NT2/D1 (cell line): ENCODE results near the gene APOBEC3G.

Experiments
- SUZ12 ChIP-seq: IDR thresholded peaks from 2 replicates; pipeline ENCODE4 v1.6.1; 2011; ENCODE audit not compliant: insufficient read length, insufficient read depth; ENCODE audit errors: extremely low read depth
- YY1 ChIP-seq: IDR thresholded peaks from 2 replicates; pipeline ENCODE4 v1.6.1; 2011; ENCODE audit not compliant: insufficient read length, insufficient read depth
- ZNF274 ChIP-seq: IDR thresholded peaks from 2 replicates; pipeline ENCODE4 v1.6.1; 2011; ENCODE audit warnings: mild to moderate bottlenecking, low read depth, low read length

DNA sequence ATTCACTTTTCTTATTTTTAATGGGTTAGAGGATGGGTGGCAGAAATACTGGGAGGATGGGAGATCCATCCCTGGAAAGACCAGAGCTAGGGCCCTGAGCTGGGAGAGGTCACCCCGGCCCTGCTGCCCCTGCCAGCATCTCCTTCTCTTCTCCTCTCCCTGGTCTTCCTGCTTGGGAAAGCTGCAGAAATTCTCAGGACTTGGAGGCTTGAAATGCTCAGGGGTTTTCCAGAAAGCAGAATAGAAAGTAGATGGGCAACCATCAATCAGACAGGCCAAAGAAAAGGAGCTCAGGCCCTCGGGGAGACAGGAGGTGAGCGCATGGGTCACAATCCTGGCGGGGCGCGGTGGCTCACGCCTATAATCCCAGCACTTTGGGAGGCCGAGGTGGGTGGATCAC lies 21.5 kb downstream of the APOBEC3G start:
- TF ChIP-seq ZNF274 = no peak
- TF ChIP-seq YY1 = no peak
- no peak for TF ChIP-seq SUZ12
